HepG2 (cell line): Measurements from ENCODE around the gene ANTXR1. TPM values are rescaled to one million over a fixed set of nuclear protein-coding genes. Genes with fewer than 3 reads are reported as not detected.

Source experiments
- MED8 ChIP-seq: sonication (generic); formaldehyde crosslinking; IDR thresholded peaks from 2 replicates; pipeline ENCODE4 v1.8.1; 2023; ENCODE audit warnings: mild to moderate bottlenecking, missing genetic modification reagents; ENCODE audit not compliant: insufficient replicate concordance
- ZNF232 ChIP-seq: sonication (generic); formaldehyde crosslinking; IDR thresholded peaks from 2 replicates; pipeline ENCODE4 v1.4.0; 2020; ENCODE audit warnings: missing genetic modification reagents, borderline replicate concordance
- polyA plus RNA-seq, 8 experiments: library from polyadenylated mRNA; depleted of rRNA in 3 of 8; stranded (reverse) in 7 of 8; unstranded in 1 of 8; fragments of >200 nt; fragmentation: Illumina TruSeq in 4 of 8; extraction: Trizol in 4 of 8; gene quantifications; 2 replicates each; pipeline versions ENCODE4 v1.2.1 to v1.2.3, GENCODE V29; 2011 to 2016; ENCODE audit warnings: low read depth in 4 of 8, missing spikeins in 1 of 8, mixed read lengths in 1 of 8; ENCODE audit not compliant: insufficient read depth in 1 of 8
- total RNA-seq, 5 experiments: library from RNA; depleted of rRNA; stranded (reverse); fragments of >200 nt; fragmentation: Illumina TruSeq; extraction: Trizol; gene quantifications; 2 replicates each; pipeline ENCODE4 v1.2.3, GENCODE V29; 2016; ENCODE audit warnings: low read depth in 1 of 5
- TF ChIP-seq, protein P1 (sequence below), 2 experiments: fragments of 450-650 bp in 1 of 2; sonication (generic) in 1 of 2; formaldehyde crosslinking in 1 of 2; IDR thresholded peaks; 2 replicates each; pipeline versions ENCODE4 v1.6.1 to v1.8.0; 2016 to 2022; ENCODE audit warnings: antibody characterized with exemption in 1 of 2, mild to moderate bottlenecking in 1 of 2, missing genetic modification reagents in 1 of 2
- TF ChIP-seq, protein P2 (sequence below): sonication (generic); formaldehyde crosslinking; IDR thresholded peaks from 2 replicates; pipeline ENCODE4 v1.8.1; 2022; ENCODE audit warnings: mild to moderate bottlenecking, missing genetic modification reagents

ANTXR1 gene
- total and polyA plus RNA-seq, 2 of the 13 experiments (the other 11 are each of a cell fraction or from before 2014, with no cell fraction given), result 4.5 to 12.7 TPM

DNA sequence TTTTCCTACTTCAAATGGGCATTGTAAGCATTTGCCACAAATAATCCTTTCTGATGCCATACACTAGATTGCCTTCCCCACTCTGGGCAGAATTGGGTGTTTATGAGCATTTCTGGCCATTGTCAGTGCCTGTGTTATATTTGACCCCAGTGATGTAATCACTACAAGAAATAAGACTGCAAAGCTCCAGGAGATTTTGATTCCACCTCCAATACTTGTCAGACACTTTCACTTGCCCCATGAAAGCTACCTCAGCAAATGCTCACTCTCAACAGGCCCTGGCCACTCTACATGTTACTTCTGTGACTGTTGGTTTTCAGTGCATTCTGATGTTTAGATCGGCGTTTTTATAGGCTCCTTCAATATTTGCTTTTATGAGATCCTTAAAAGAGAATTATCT lies 239.0 kb downstream of the ANTXR1 start (continued):
- TF ChIP-seq, protein P1, sequence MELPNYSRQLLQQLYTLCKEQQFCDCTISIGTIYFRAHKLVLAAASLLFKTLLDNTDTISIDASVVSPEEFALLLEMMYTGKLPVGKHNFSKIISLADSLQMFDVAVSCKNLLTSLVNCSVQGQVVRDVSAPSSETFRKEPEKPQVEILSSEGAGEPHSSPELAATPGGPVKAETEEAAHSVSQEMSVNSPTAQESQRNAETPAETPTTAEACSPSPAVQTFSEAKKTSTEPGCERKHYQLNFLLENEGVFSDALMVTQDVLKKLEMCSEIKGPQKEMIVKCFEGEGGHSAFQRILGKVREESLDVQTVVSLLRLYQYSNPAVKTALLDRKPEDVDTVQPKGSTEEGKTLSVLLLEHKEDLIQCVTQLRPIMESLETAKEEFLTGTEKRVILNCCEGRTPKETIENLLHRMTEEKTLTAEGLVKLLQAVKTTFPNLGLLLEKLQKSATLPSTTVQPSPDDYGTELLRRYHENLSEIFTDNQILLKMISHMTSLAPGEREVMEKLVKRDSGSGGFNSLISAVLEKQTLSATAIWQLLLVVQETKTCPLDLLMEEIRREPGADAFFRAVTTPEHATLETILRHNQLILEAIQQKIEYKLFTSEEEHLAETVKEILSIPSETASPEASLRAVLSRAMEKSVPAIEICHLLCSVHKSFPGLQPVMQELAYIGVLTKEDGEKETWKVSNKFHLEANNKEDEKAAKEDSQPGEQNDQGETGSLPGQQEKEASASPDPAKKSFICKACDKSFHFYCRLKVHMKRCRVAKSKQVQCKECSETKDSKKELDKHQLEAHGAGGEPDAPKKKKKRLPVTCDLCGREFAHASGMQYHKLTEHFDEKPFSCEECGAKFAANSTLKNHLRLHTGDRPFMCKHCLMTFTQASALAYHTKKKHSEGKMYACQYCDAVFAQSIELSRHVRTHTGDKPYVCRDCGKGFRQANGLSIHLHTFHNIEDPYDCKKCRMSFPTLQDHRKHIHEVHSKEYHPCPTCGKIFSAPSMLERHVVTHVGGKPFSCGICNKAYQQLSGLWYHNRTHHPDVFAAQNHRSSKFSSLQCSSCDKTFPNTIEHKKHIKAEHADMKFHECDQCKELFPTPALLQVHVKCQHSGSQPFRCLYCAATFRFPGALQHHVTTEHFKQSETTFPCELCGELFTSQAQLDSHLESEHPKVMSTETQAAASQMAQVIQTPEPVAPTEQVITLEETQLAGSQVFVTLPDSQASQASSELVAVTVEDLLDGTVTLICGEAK (IDR thresholded peaks at IDR 0.05), result no peak
- TF ChIP-seq, protein P1 (CRISPR knock-in tag; IDR thresholded peaks at IDR 0.05), result no peak
- TF ChIP-seq, protein P2, sequence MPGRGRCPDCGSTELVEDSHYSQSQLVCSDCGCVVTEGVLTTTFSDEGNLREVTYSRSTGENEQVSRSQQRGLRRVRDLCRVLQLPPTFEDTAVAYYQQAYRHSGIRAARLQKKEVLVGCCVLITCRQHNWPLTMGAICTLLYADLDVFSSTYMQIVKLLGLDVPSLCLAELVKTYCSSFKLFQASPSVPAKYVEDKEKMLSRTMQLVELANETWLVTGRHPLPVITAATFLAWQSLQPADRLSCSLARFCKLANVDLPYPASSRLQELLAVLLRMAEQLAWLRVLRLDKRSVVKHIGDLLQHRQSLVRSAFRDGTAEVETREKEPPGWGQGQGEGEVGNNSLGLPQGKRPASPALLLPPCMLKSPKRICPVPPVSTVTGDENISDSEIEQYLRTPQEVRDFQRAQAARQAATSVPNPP (CRISPR knock-in tag), result no peak
- no peak for TF ChIP-seq MED8
- TF ChIP-seq ZNF232 (CRISPR knock-in tag), result no peak
